Liver (tissue), 9 donors: ENCODE results near the gene FAM222A. TPM values are rescaled to one million over a fixed set of nuclear protein-coding genes. Genes with fewer than 3 reads are reported as not detected.

Experiments used
- DNase-seq: peaks from one replicate; pipeline ENCODE4 v3.0.0-alpha.2; 2017; ENCODE audit warnings: low spot score
- H3K27ac ChIP-seq, 2 donors: one replicate each; pipeline ENCODE4 v1.7.0; 2013; ENCODE audit warnings: inconsistent platforms in 2 of 2, low read length in 2 of 2, control low read depth in 1 of 2, low read depth in 1 of 2, mild to moderate bottlenecking in 1 of 2
- H3K27me3 ChIP-seq, 4 donors: one replicate each; pipeline versions ENCODE4 v1.6.1 to v1.7.0; 2013; ENCODE audit warnings: low read length in 3 of 4, inconsistent platforms in 1 of 4, mild to moderate bottlenecking in 1 of 4, moderate library complexity in 1 of 4; ENCODE audit not compliant: control insufficient read depth in 4 of 4, insufficient read depth in 4 of 4
- H3K36me3 ChIP-seq, 4 donors: one replicate each; pipeline versions ENCODE4 v1.6.1 to v1.7.0; 2013; ENCODE audit warnings: low read length in 3 of 4, mild to moderate bottlenecking in 3 of 4, low read depth in 1 of 4, moderate library complexity in 1 of 4; ENCODE audit not compliant: control insufficient read depth in 4 of 4, insufficient read depth in 3 of 4
- H3K4me1 ChIP-seq, 4 donors: one replicate each; pipeline versions ENCODE4 v1.6.1 to v1.7.0; 2013; ENCODE audit warnings: low read length in 3 of 4, mild to moderate bottlenecking in 3 of 4, moderate library complexity in 1 of 4; ENCODE audit not compliant: control insufficient read depth in 4 of 4, insufficient read depth in 4 of 4
- H3K4me3 ChIP-seq, 3 donors: one replicate each; pipeline versions ENCODE4 v1.6.1 to v1.7.0; 2013; ENCODE audit warnings: low read length in 3 of 3, control low read depth in 1 of 3, low read depth in 1 of 3, mild to moderate bottlenecking in 1 of 3
- H3K9ac ChIP-seq, 2 donors: one replicate each; pipeline ENCODE4 v1.7.0; 2013; ENCODE audit warnings: low read length in 2 of 2, mild to moderate bottlenecking in 2 of 2, moderate library complexity in 2 of 2, control low read depth in 1 of 2, low read depth in 1 of 2
- H3K9me3 ChIP-seq, 4 donors: one replicate each; pipeline versions ENCODE4 v1.6.1 to v1.7.0; 2013; ENCODE audit warnings: low read length in 3 of 4; ENCODE audit not compliant: control insufficient read depth in 4 of 4
- CTCF ChIP-seq: fragments of 150-350 bp; IDR thresholded peaks from 2 replicates; pipeline ENCODE4 v1.5.1; 2017; ENCODE audit warnings: improper control_type of control experiment, low read depth, low read length; ENCODE audit not compliant: missing input control
- FOXA2 ChIP-seq: IDR thresholded peaks from 2 replicates; pipeline ENCODE4 v1.6.1; 2016; ENCODE audit warnings: antibody characterized with exemption
- GABPA ChIP-seq, 2 donors: IDR thresholded peaks in 1 of 2; conservative IDR thresholded peaks in 1 of 2; 2 replicates each; pipeline ENCODE4 v1.6.1; 2016; ENCODE audit warnings: antibody characterized with exemption in 2 of 2, mild to moderate bottlenecking in 1 of 2, moderate library complexity in 1 of 2
- HNF4A ChIP-seq, 2 donors: conservative IDR thresholded peaks; 2 replicates each; pipeline ENCODE4 v1.6.1; 2016; ENCODE audit warnings: antibody characterized with exemption in 2 of 2, mild to moderate bottlenecking in 2 of 2
- JUND ChIP-seq, 2 donors: IDR thresholded peaks; 2 replicates each; pipeline ENCODE4 v1.6.1; 2016; ENCODE audit warnings: antibody characterized with exemption in 2 of 2
- NR2F2 ChIP-seq: IDR thresholded peaks from 2 replicates; pipeline ENCODE4 v1.6.1; 2016; ENCODE audit warnings: antibody characterized with exemption
- REST ChIP-seq: IDR thresholded peaks from 2 replicates; pipeline ENCODE4 v1.6.1; 2016; ENCODE audit warnings: antibody characterized with exemption, mild to moderate bottlenecking
- RXRA ChIP-seq, 2 donors: IDR thresholded peaks; 2 replicates each; pipeline ENCODE4 v1.6.1; 2017 to 2018; ENCODE audit warnings: antibody characterized with exemption in 2 of 2, mild to moderate bottlenecking in 1 of 2
- SP1 ChIP-seq: IDR thresholded peaks from 2 replicates; pipeline ENCODE4 v1.6.1; 2018; ENCODE audit warnings: antibody characterized with exemption, mild to moderate bottlenecking
- TAF1 ChIP-seq: conservative IDR thresholded peaks from 2 replicates; pipeline ENCODE4 v1.6.1; 2016; ENCODE audit warnings: antibody characterized with exemption, mild to moderate bottlenecking
- YY1 ChIP-seq: IDR thresholded peaks from 2 replicates; pipeline ENCODE4 v1.6.1; 2016; ENCODE audit warnings: antibody characterized with exemption, mild to moderate bottlenecking
- ZBTB33 ChIP-seq: IDR thresholded peaks from 2 replicates; pipeline ENCODE4 v1.6.1; 2016; ENCODE audit warnings: antibody characterized with exemption
- WGBS: extraction: QIAGEN DNeasy Blood & Tissue Kit; methylation state at CpG from one replicate; pipeline ENCODE4 v1.1.7; 2013; 5-methylcytosine and 5-hydroxymethylcytosine counted together
- polyA plus RNA-seq, 2 donors: library from polyadenylated mRNA; stranded (reverse) in 1 of 2; unstranded in 1 of 2; fragments of 200-250 nt in 1 of 2; fragments of >200 nt in 1 of 2; fragmentation: Nextera tagmentation in 1 of 2; extraction: Ambion mirVana in 1 of 2; gene quantifications; one replicate each; pipeline versions ENCODE4 v1.2.1 to v1.2.3, GENCODE V29; 2013 to 2015
- total RNA-seq, 2 donors: library from RNA; depleted of rRNA; stranded (reverse); fragments of >200 nt; gene quantifications; one replicate each; pipeline ENCODE4 v1.2.3, GENCODE V29; 2014
- TF ChIP-seq, protein P1 (sequence below): IDR thresholded peaks from 2 replicates; pipeline ENCODE4 v1.6.1; 2016; ENCODE audit warnings: antibody characterized with exemption
- TF ChIP-seq, protein P2 (sequence below): IDR thresholded peaks from 2 replicates; pipeline ENCODE4 v1.6.1; 2016; ENCODE audit warnings: antibody characterized with exemption
- donor health status: healthy.
- donor health status: healthy.
- donor health status: healthy.
- donor health status: healthy.
- donor health status: healthy.

Gene FAM222A
- total and polyA plus RNA-seq, 4 donors = 0.97 to 2.2 (median 1.9) TPM

GRCh38 chr12:109707470-109707821 is 6.2 kb upstream of the FAM222A start:
- H3K4me1 ChIP-seq = peaks cover 14 to 54% (median 40%) of the 10 kb centered on the region in 4 donors
- H3K27me3 ChIP-seq = no peaks in the 10 kb centered on the region
- peak overlapping the region; percentile 49 to 58 for H3K27ac ChIP-seq
- H3K9ac ChIP-seq = no peak overlapping the region
- H3K36me3 ChIP-seq = no peaks in the 10 kb centered on the region
- no peak overlapping the region for H3K4me3 ChIP-seq
- 24% methylated on average over 4 of the region's 4 CpGs for WGBS
- no peaks in the 10 kb centered on the region for H3K9me3 ChIP-seq
- TF ChIP-seq TAF1 (no peak), RXRA (IDR thresholded peaks at IDR 0.05) (peak in 1 of 2 donors; percentile 68)
- DNase-seq = no peak

DNA sequence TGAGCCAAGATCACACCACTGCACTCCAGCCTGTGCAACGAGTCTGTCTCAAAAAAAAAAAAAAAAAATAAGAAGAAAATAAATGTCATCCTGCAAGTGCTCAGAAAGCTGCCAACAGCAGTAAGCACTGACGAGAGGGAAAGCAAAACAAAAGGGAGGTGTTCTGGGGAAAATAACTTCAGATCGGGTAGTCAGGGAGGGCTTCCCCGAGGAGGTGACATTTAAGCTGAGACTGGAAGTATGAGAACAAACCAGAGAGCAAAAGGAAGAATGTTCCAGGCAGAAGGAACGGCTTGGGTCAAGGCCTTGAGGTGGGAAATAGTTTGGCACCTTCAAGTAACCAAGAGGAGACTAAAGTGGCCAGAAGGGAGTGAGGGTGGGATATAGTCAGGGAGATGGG is 4.7 kb upstream of the FAM222A start:
- H3K27ac ChIP-seq = no peak overlapping the region
- no peak for DNase-seq
- H3K9me3 ChIP-seq = no peaks in the 10 kb centered on the region
- TF ChIP-seq TAF1 (no peak), YY1 (no peak), JUND (IDR thresholded peaks at IDR 0.05) (no peak), FOXA2 (no peak), SP1 (no peak), REST (no peak), CTCF (no peak), NR2F2 (no peak), GABPA (IDR thresholded peaks at IDR 0.05 in 1 of 2, conservative IDR thresholded peaks at IDR 0.05 in 1 of 2) (no peak), HNF4A (conservative IDR thresholded peaks at IDR 0.05) (no peak), ZBTB33 (no peak)
- TF ChIP-seq, protein P1, sequence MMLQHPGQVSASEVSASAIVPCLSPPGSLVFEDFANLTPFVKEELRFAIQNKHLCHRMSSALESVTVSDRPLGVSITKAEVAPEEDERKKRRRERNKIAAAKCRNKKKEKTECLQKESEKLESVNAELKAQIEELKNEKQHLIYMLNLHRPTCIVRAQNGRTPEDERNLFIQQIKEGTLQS = no peak
- TF ChIP-seq, protein P2, sequence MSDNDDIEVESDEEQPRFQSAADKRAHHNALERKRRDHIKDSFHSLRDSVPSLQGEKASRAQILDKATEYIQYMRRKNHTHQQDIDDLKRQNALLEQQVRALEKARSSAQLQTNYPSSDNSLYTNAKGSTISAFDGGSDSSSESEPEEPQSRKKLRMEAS = no peak
- H3K27me3 ChIP-seq = no peaks in the 10 kb centered on the region
- WGBS = 74% methylated on average over 5 of the region's 5 CpGs
- peaks cover 16 to 62% (median 48%) of the 10 kb centered on the region in 4 donors for H3K4me1 ChIP-seq
- no peaks in the 10 kb centered on the region for H3K36me3 ChIP-seq
- H3K4me3 ChIP-seq = no peak overlapping the region
- no peak overlapping the region for H3K9ac ChIP-seq
